Measurements from ENCODE around the gene UGT1A10. TPM values are rescaled to one million over a fixed set of nuclear protein-coding genes. Genes with fewer than 3 reads are reported as not detected.

The UGT1A10 gene
- total RNA-seq, 5 donors from 2014 or later (not counting 1 experiment from before 2014, with no cell fraction given), result not detected

GRCh38 chr2:233793465-233794127, 157.3 kb downstream of the UGT1A10 start:
- CTCF ChIA-PET, result no interaction called here
- POLR2A ChIA-PET, result no interaction called here
- H3K36me3 ChIP-seq (ENCODE audit: control insufficient read depth in 2 of 2, extremely low read depth in 1 of 2, insufficient read depth in 1 of 2, low read length in 1 of 2), result no peaks in the 10 kb centered on the region
- WGBS (ENCODE audit: insufficient coverage), result 80% methylated on average over 11 of the region's 18 CpGs
- H3K27me3 ChIP-seq (replicated peaks in 1 of 2; ENCODE audit: control insufficient read depth in 2 of 2, extremely low read depth in 1 of 2, insufficient read depth in 2 of 2, low read length in 1 of 2), result peaks cover 0 to 10% of the 10 kb centered on the region in 2 experiments
- no peak for ATAC-seq (replicated peaks in 1 of 4)
- H3K27ac ChIP-seq (ENCODE audit: low read length), result no peak overlapping the region
- no peak for DNase-seq
- no peaks in the 10 kb centered on the region for H3K9me3 ChIP-seq
- Mint-ChIP-seq H3K36me3 (no peaks in the 10 kb centered on the region), H3K27me3 (peaks cover 3 to 6% of the 10 kb centered on the region in 2 donors), H3K9me3 (no peaks in the 10 kb centered on the region), H3K4me3 (no peak overlapping the region), H3K27ac (no peak overlapping the region), H3K4me1 (no peaks in the 10 kb centered on the region)
- H3K4me1 ChIP-seq (ENCODE audit: control insufficient read depth in 1 of 2, extremely low read depth in 1 of 2, insufficient read depth in 2 of 2, low read length in 2 of 2), result no peaks in the 10 kb centered on the region
- H3K4me3 ChIP-seq (ENCODE audit: control insufficient read depth in 1 of 2, extremely low read depth in 1 of 2, low read length in 1 of 2), result no peak overlapping the region

- 80% methylated on average over 17 of the region's 17 CpGs for WGBS (ENCODE audit: insufficient coverage)
- ChIA-PET CTCF (no interaction called here), POLR2A (no interaction called here)
- no peak overlapping the region for H3K4me3 ChIP-seq (ENCODE audit: control insufficient read depth in 1 of 2, extremely low read depth in 1 of 2, low read length in 1 of 2)
- peaks cover 0 to 14% of the 10 kb centered on the region in 2 experiments for H3K27me3 ChIP-seq (replicated peaks in 1 of 2; ENCODE audit: control insufficient read depth in 2 of 2, extremely low read depth in 1 of 2, insufficient read depth in 2 of 2, low read length in 1 of 2)
- Mint-ChIP-seq H3K9me3 (no peaks in the 10 kb centered on the region), H3K36me3 (no peaks in the 10 kb centered on the region), H3K4me3 (no peak overlapping the region), H3K27me3 (peaks cover 3 to 6% of the 10 kb centered on the region in 2 donors), H3K27ac (no peak overlapping the region), H3K4me1 (no peaks in the 10 kb centered on the region)
- no peaks in the 10 kb centered on the region for H3K9me3 ChIP-seq
- no peak for DNase-seq
- H3K36me3 ChIP-seq (ENCODE audit: control insufficient read depth in 2 of 2, extremely low read depth in 1 of 2, insufficient read depth in 1 of 2, low read length in 1 of 2), result no peaks in the 10 kb centered on the region
- H3K27ac ChIP-seq (ENCODE audit: low read length), result no peak overlapping the region
- no peak for ATAC-seq (replicated peaks in 1 of 4)
- H3K4me1 ChIP-seq (ENCODE audit: control insufficient read depth in 1 of 2, extremely low read depth in 1 of 2, insufficient read depth in 2 of 2, low read length in 2 of 2), result no peaks in the 10 kb centered on the region
Measured at GRCh38 chr2:233794128-233794658, 157.9 kb downstream of the UGT1A10 start.

- CTCF ChIA-PET, result no interaction called here
- Histone ChIP-seq H3K4me3 (ENCODE audit: control insufficient read depth in 1 of 2, extremely low read depth in 1 of 2, low read length in 1 of 2) (no peak overlapping the region), H3K27ac (ENCODE audit: low read length) (no peak overlapping the region), H3K36me3 (ENCODE audit: control insufficient read depth in 2 of 2, extremely low read depth in 1 of 2, insufficient read depth in 1 of 2, low read length in 1 of 2) (no peaks in the 10 kb centered on the region), H3K27me3 (replicated peaks in 1 of 2; ENCODE audit: control insufficient read depth in 2 of 2, extremely low read depth in 1 of 2, insufficient read depth in 2 of 2, low read length in 1 of 2) (peaks cover 0 to 17% of the 10 kb centered on the region in 2 experiments), H3K4me1 (ENCODE audit: control insufficient read depth in 1 of 2, extremely low read depth in 1 of 2, insufficient read depth in 2 of 2, low read length in 2 of 2) (no peaks in the 10 kb centered on the region), H3K9me3 (no peaks in the 10 kb centered on the region)
- no peaks in the 10 kb centered on the region for H3K4me1 Mint-ChIP-seq
- no peaks in the 10 kb centered on the region for H3K36me3 Mint-ChIP-seq
- H3K27ac Mint-ChIP-seq, result no peak overlapping the region
- 85% methylated on average over 13 of the region's 13 CpGs for WGBS (ENCODE audit: insufficient coverage)
- peaks cover 0 to 5% (median 0%) of the 10 kb centered on the region in 3 donors for H3K9me3 Mint-ChIP-seq
- H3K4me3 Mint-ChIP-seq, result no peak overlapping the region
- peaks cover 3 to 6% of the 10 kb centered on the region in 2 donors for H3K27me3 Mint-ChIP-seq
- POLR2A ChIA-PET, result interaction anchor here in 1 of 2 donors (0.5 kb wide), 1 partner anchor 190 kb away, joined by 3 read pairs; no protein-coding TSS in a partner anchor
- ATAC-seq (replicated peaks in 1 of 4), result no peak
- DNase-seq, result peak in 1 of 35 experiments; percentile 9
Measured at GRCh38 chr2:233795735-233796171, 159.5 kb downstream of the UGT1A10 start.

- Histone ChIP-seq H3K4me1 (ENCODE audit: control insufficient read depth in 1 of 2, extremely low read depth in 1 of 2, insufficient read depth in 2 of 2, low read length in 2 of 2) (no peaks in the 10 kb centered on the region), H3K4me3 (ENCODE audit: control insufficient read depth in 1 of 2, extremely low read depth in 1 of 2, low read length in 1 of 2) (no peak overlapping the region), H3K27ac (ENCODE audit: low read length) (no peak overlapping the region), H3K27me3 (replicated peaks in 1 of 2; ENCODE audit: control insufficient read depth in 2 of 2, extremely low read depth in 1 of 2, insufficient read depth in 2 of 2, low read length in 1 of 2) (peaks cover 0 to 17% of the 10 kb centered on the region in 2 experiments), H3K36me3 (ENCODE audit: control insufficient read depth in 2 of 2, extremely low read depth in 1 of 2, insufficient read depth in 1 of 2, low read length in 1 of 2) (no peaks in the 10 kb centered on the region), H3K9me3 (no peaks in the 10 kb centered on the region)
- POLR2A ChIA-PET, result interaction anchor here in 1 of 2 donors (0.5 kb wide), 1 partner anchor 189 kb away, joined by 3 read pairs; no protein-coding TSS in a partner anchor
- no peaks in the 10 kb centered on the region for H3K36me3 Mint-ChIP-seq
- WGBS (ENCODE audit: insufficient coverage), result 92% methylated on average over 3 of the region's 9 CpGs
- H3K9me3 Mint-ChIP-seq, result peaks cover 0 to 5% (median 0%) of the 10 kb centered on the region in 3 donors
- no peak overlapping the region for H3K27ac Mint-ChIP-seq
- H3K4me3 Mint-ChIP-seq, result no peak overlapping the region
- peaks cover 3 to 6% of the 10 kb centered on the region in 2 donors for H3K27me3 Mint-ChIP-seq
- CTCF ChIA-PET, result no interaction called here
- DNase-seq (no peak), ATAC-seq (replicated peaks in 1 of 4) (no peak)
- no peaks in the 10 kb centered on the region for H3K4me1 Mint-ChIP-seq
Measured at GRCh38 chr2:233796254-233796653, 160.0 kb downstream of the UGT1A10 start.

- no peaks in the 10 kb centered on the region for H3K36me3 Mint-ChIP-seq
- POLR2A ChIA-PET, result no interaction called here
Measured at GRCh38 chr2:233798335-233799086, 162.3 kb downstream of the UGT1A10 start.

GRCh38 chr2:233799087-233799665, 162.9 kb downstream of the UGT1A10 start:
- POLR2A ChIA-PET, result interaction anchor here in 1 of 2 donors (0.8 kb wide), 1 partner anchor 29 kb away, joined by 3 read pairs; no protein-coding TSS in a partner anchor
- no peak overlapping the region for H3K27ac Mint-ChIP-seq

More at GRCh38 chr2:233798335-233799086, 162.3 kb downstream of the UGT1A10 start:
- H3K4me1 ChIP-seq (ENCODE audit: control insufficient read depth in 1 of 2, extremely low read depth in 1 of 2, insufficient read depth in 2 of 2, low read length in 2 of 2), result no peaks in the 10 kb centered on the region
- 75% methylated on average over 11 of the region's 14 CpGs for WGBS (ENCODE audit: insufficient coverage)
- no peak overlapping the region for H3K27ac ChIP-seq (ENCODE audit: low read length)
- Mint-ChIP-seq H3K27me3 (peaks cover 9 to 16% of the 10 kb centered on the region in 2 donors), H3K27ac (no peak overlapping the region), H3K4me1 (no peaks in the 10 kb centered on the region), H3K4me3 (no peak overlapping the region), H3K9me3 (peaks cover 0 to 5% (median 0%) of the 10 kb centered on the region in 3 donors)
- peaks cover 0 to 29% of the 10 kb centered on the region in 2 experiments for H3K27me3 ChIP-seq (replicated peaks in 1 of 2; ENCODE audit: control insufficient read depth in 2 of 2, extremely low read depth in 1 of 2, insufficient read depth in 2 of 2, low read length in 1 of 2)
- ATAC-seq (replicated peaks in 1 of 4) (no peak), DNase-seq (peak in 2 of 35 experiments; percentile 0 to 7)
- CTCF ChIA-PET, result no interaction called here
- no peaks in the 10 kb centered on the region for H3K9me3 ChIP-seq
- H3K4me3 ChIP-seq (ENCODE audit: control insufficient read depth in 1 of 2, extremely low read depth in 1 of 2, low read length in 1 of 2), result no peak overlapping the region
- no peaks in the 10 kb centered on the region for H3K36me3 ChIP-seq (ENCODE audit: control insufficient read depth in 2 of 2, extremely low read depth in 1 of 2, insufficient read depth in 1 of 2, low read length in 1 of 2)

More at GRCh38 chr2:233799087-233799665, 162.9 kb downstream of the UGT1A10 start:
- Histone ChIP-seq H3K27me3 (replicated peaks in 1 of 2; ENCODE audit: control insufficient read depth in 2 of 2, extremely low read depth in 1 of 2, insufficient read depth in 2 of 2, low read length in 1 of 2) (peaks cover 0 to 34% of the 10 kb centered on the region in 2 experiments), H3K4me1 (ENCODE audit: control insufficient read depth in 1 of 2, extremely low read depth in 1 of 2, insufficient read depth in 2 of 2, low read length in 2 of 2) (no peaks in the 10 kb centered on the region), H3K27ac (ENCODE audit: low read length) (no peak overlapping the region), H3K9me3 (no peaks in the 10 kb centered on the region), H3K36me3 (ENCODE audit: control insufficient read depth in 2 of 2, extremely low read depth in 1 of 2, insufficient read depth in 1 of 2, low read length in 1 of 2) (no peaks in the 10 kb centered on the region), H3K4me3 (ENCODE audit: control insufficient read depth in 1 of 2, extremely low read depth in 1 of 2, low read length in 1 of 2) (no peak overlapping the region)
- WGBS (ENCODE audit: insufficient coverage), result 42% methylated on average over 6 of the region's 7 CpGs
- DNase-seq (peak in 1 of 35 experiments; percentile 21), ATAC-seq (replicated peaks in 1 of 4) (no peak)
- Mint-ChIP-seq H3K36me3 (no peaks in the 10 kb centered on the region), H3K9me3 (peaks cover 0 to 5% (median 0%) of the 10 kb centered on the region in 3 donors), H3K27me3 (peaks cover 9 to 20% of the 10 kb centered on the region in 2 donors), H3K4me3 (no peak overlapping the region), H3K4me1 (no peaks in the 10 kb centered on the region)
- CTCF ChIA-PET, result no interaction called here

All from T-cell (primary cell).